Progenitor cell of endocrine pancreas (in vitro differentiated cells): Measurements from ENCODE around the gene PAEP. TPM values are rescaled to one million over a fixed set of nuclear protein-coding genes. Genes with fewer than 3 reads are reported as not detected.
"Not testable (repeated sequence)": the region's sequence is repeated elsewhere in the genome, so short reads cannot be mapped to it uniquely, and the experiment has no call there.

ENCODE experiments used
- DNase-seq: peaks from one replicate; pipeline ENCODE4 v3.0.0; 2021; ENCODE audit warnings: low spot score; ENCODE audit not compliant: unreplicated experiment
- H3K27ac Mint-ChIP-seq: 2 replicates; pipeline ENCODE4 v1.8.0; 2021; ENCODE audit warnings: mild to moderate bottlenecking, moderate library complexity, mixed read lengths
- H3K27me3 Mint-ChIP-seq: 2 replicates; pipeline ENCODE4 v1.8.0; 2021; ENCODE audit warnings: mixed read lengths
- H3K36me3 Mint-ChIP-seq: 2 replicates; pipeline ENCODE4 v1.8.0; 2022; ENCODE audit warnings: mixed read lengths; ENCODE audit not compliant: insufficient read depth
- H3K4me1 Mint-ChIP-seq: 2 replicates; pipeline ENCODE4 v1.8.0; 2021; ENCODE audit warnings: low read depth, mixed read lengths
- H3K4me3 Mint-ChIP-seq: 2 replicates; pipeline ENCODE4 v1.8.0; 2021; ENCODE audit warnings: low read depth, mild to moderate bottlenecking, moderate library complexity, mixed read lengths
- H3K9me3 Mint-ChIP-seq: 2 replicates; pipeline ENCODE4 v1.8.0; 2021; ENCODE audit warnings: low read depth, mixed read lengths
- CTCF ChIP-seq: fragments of 200-600 bp; sonication (generic); IDR thresholded peaks from one replicate; pipeline ENCODE4 v1.5.0; 2021; ENCODE audit warnings: antibody characterized with exemption, mild to moderate bottlenecking; ENCODE audit not compliant: unreplicated experiment
- total RNA-seq: library from RNA; stranded (reverse); gene quantifications from 2 replicates; pipeline ENCODE4 v1.2.1, GENCODE V29; 2021

Gene PAEP
- total RNA-seq, 1 donor from 2014 or later = not detected

GRCh38 chr9:135547756-135548736, 13.5 kb upstream of the PAEP start:
- Mint-ChIP-seq H3K9me3 (no peaks in the 10 kb centered on the region), H3K27me3 (peaks cover 15% of the 10 kb centered on the region), H3K4me3 (no peak overlapping the region), H3K36me3 (no peaks in the 10 kb centered on the region), H3K27ac (no peak overlapping the region), H3K4me1 (no peaks in the 10 kb centered on the region)
- no peak for TF ChIP-seq CTCF
- DNase-seq = no peak

GRCh38 chr9:135549478-135550343, 11.8 kb upstream of the PAEP start:
- DNase-seq, H3K36me3 Mint-ChIP-seq, H3K9me3 Mint-ChIP-seq, H3K4me3 Mint-ChIP-seq, H3K27ac Mint-ChIP-seq, H3K27me3 Mint-ChIP-seq, H3K4me1 Mint-ChIP-seq: not testable (repeated sequence)

GRCh38 chr9:135550344-135550918, 11.1 kb upstream of the PAEP start:
- Mint-ChIP-seq H3K4me1 (no peaks in the 10 kb centered on the region), H3K27me3 (peaks cover 4% of the 10 kb centered on the region), H3K27ac (no peak overlapping the region), H3K9me3 (no peaks in the 10 kb centered on the region), H3K4me3 (no peak overlapping the region), H3K36me3 (no peaks in the 10 kb centered on the region)
- DNase-seq = no peak
- no peak for TF ChIP-seq CTCF

DNA sequence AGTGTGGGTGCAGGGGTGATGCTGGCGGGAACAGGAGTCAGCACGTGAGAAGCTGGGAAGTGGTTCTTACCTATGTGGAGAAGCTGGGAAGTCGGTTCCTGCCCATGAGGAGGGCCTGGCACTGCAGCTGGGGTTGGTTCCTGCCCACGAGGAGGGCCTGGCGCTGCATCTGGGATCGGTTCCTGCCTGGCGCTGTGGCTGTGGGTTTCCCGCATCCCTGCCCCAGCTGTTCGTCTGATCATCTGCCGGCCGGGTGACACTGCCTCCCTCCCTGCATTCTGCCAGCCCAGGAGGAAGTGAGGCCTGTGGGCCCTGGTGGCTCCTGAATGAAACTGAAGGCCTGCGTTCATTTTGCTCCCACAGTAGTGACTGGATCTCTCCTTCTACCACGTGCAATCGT, 10.5 kb upstream of the PAEP start:
- no peak for DNase-seq
- Mint-ChIP-seq H3K4me3 (no peak overlapping the region), H3K9me3 (no peaks in the 10 kb centered on the region), H3K36me3 (no peaks in the 10 kb centered on the region), H3K27ac (no peak overlapping the region), H3K4me1 (no peaks in the 10 kb centered on the region), H3K27me3 (peaks cover 7% of the 10 kb centered on the region)
- TF ChIP-seq CTCF = no peak

DNA sequence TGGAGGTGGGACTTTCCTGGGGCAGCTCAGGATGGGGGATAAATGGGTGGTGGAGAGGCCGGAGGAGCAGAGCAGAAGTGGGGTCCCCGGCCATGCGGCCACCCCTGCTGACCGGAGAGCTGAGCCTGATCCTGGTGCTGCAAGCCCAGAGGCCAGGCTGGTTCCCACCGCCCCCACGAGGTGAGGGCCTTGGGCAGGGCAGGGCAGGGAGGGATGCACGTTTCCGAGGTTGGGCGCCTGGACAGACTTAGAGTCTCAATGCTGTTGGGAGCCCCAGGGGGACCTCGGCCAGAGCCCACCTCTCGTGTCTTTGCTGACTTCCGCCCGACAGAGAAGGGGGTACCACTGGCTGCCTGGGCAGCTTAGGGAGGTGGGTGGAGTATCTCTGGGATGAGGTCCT, 10.1 kb upstream of the PAEP start:
- H3K27ac Mint-ChIP-seq = no peak overlapping the region
- H3K9me3 Mint-ChIP-seq = no peaks in the 10 kb centered on the region
- peaks cover 7% of the 10 kb centered on the region for H3K27me3 Mint-ChIP-seq

More for the DNA sequence above, 10.1 kb upstream of the PAEP start:
- no peak for DNase-seq
- Mint-ChIP-seq H3K4me1 (no peaks in the 10 kb centered on the region), H3K4me3 (no peak overlapping the region), H3K36me3 (no peaks in the 10 kb centered on the region)
- TF ChIP-seq CTCF = no peak
